Measurements from ENCODE around the gene STN1. TPM values are rescaled to one million over a fixed set of nuclear protein-coding genes. Genes with fewer than 3 reads are reported as not detected.

The STN1 gene
- total RNA-seq, 2 experiments from 2014 or later = 37.5 to 52.0 TPM

Other genes with a start within 250 kb of the STN1 start
- 10 to 100 TPM; 12.4 to 14.5 TPM for gene SH3PXD2A, start 62.6 kb downstream of the STN1 start, total RNA-seq
- gene SLK, start 49.0 kb upstream of the STN1 start, total RNA-seq = 10 to 100 TPM; 31.2 to 32.6 TPM
- gene COL17A1, start 167.7 kb upstream of the STN1 start, total RNA-seq = not detected
- gene SFR1, start 204.0 kb upstream of the STN1 start, total RNA-seq = 10 to 100 TPM; 14.9 to 17.4 TPM

Data from activated CD8-positive, alpha-beta memory T cell treated with anti-CD3 and anti-CD28 coated beads, Interleukin-2, amount 10 ng/mL, durations not matched to agents 7 days and 5 days (primary cell).